ENCODE results near the gene CACFD1.

CACFD1 gene

GRCh38 chr9:133493428-133493827 lies 33.6 kb downstream of the CACFD1 start (continued):
- no peak for TF ChIP-seq PATZ1 (CRISPR knock-in tag; IDR thresholded peaks at IDR 0.05; ENCODE audit: borderline replicate concordance)
- no peak for TF ChIP-seq ARNTL (CRISPR knock-in tag; IDR thresholded peaks at IDR 0.05; ENCODE audit: borderline replicate concordance, low read depth)

GRCh38 chr9:133493845-133494540 lies 34.2 kb downstream of the CACFD1 start:
- ATAC-seq = no peak
- TF ChIP-seq CREB5 (CRISPR knock-in tag; IDR thresholded peaks at IDR 0.05; ENCODE audit: low read depth) = no peak
- no peak for TF ChIP-seq ARNTL (CRISPR knock-in tag; IDR thresholded peaks at IDR 0.05; ENCODE audit: borderline replicate concordance, low read depth)
- TF ChIP-seq RARB (CRISPR knock-in tag; IDR thresholded peaks at IDR 0.05) = no peak

- ATAC-seq = no peak
- no peak for TF ChIP-seq ZNF70 (CRISPR knock-in tag; IDR thresholded peaks at IDR 0.05)
- TF ChIP-seq ZFP3 (CRISPR knock-in tag; IDR thresholded peaks at IDR 0.05) = no peak
- TF ChIP-seq ISL1 (CRISPR knock-in tag; IDR thresholded peaks at IDR 0.05) = no peak
- TF ChIP-seq PPARA (CRISPR knock-in tag; IDR thresholded peaks at IDR 0.05; ENCODE audit: borderline replicate concordance) = no peak
- TF ChIP-seq ZNF565 (CRISPR knock-in tag; conservative IDR thresholded peaks at IDR 0.05; ENCODE audit: low read depth) = no peak
- TF ChIP-seq TCF4 (CRISPR knock-in tag; IDR thresholded peaks at IDR 0.05; ENCODE audit: borderline replicate concordance) = no peak
- no peak for TF ChIP-seq PATZ1 (CRISPR knock-in tag; IDR thresholded peaks at IDR 0.05; ENCODE audit: borderline replicate concordance)
- TF ChIP-seq ZC3H10 (CRISPR knock-in tag; IDR thresholded peaks at IDR 0.05) = no peak
- no peak for TF ChIP-seq ESRRG (CRISPR knock-in tag; IDR thresholded peaks at IDR 0.05)
- no peak for TF ChIP-seq OSR1 (CRISPR knock-in tag; IDR thresholded peaks at IDR 0.05)
- TF ChIP-seq TOX (CRISPR knock-in tag; IDR thresholded peaks at IDR 0.05; ENCODE audit: borderline replicate concordance) = no peak
- TF ChIP-seq RARB (CRISPR knock-in tag; IDR thresholded peaks at IDR 0.05) = no peak
- no peak for TF ChIP-seq ZNF8 (CRISPR knock-in tag; IDR thresholded peaks at IDR 0.05)
- TF ChIP-seq CREB5 (CRISPR knock-in tag; IDR thresholded peaks at IDR 0.05; ENCODE audit: low read depth) = no peak
- no peak for TF ChIP-seq TSHZ2 (CRISPR knock-in tag; IDR thresholded peaks at IDR 0.05)
- no peak for TF ChIP-seq SNAI2 (CRISPR knock-in tag; IDR thresholded peaks at IDR 0.05)
- TF ChIP-seq CSRNP3 (CRISPR knock-in tag; IDR thresholded peaks at IDR 0.05) = no peak
- no peak for TF ChIP-seq GLIS3 (CRISPR knock-in tag; IDR thresholded peaks at IDR 0.05)
Observed at GRCh38 chr9:133494636-133495326, 35.0 kb downstream of the CACFD1 start.

Data from SK-N-SH treated with all-trans-retinoic acid at 6 μM for 48 hours (cell line).